Loucy (cell line): ENCODE results near the gene FOXP1.

Experiments
- H2AFZ ChIP-seq: fragments of 200-600 bp; sonication (generic); 2 replicates; pipeline ENCODE4 v1.6.0; 2016; ENCODE audit warnings: antibody characterized with exemption, mild to moderate bottlenecking, low read length, moderate library complexity
- H3F3A ChIP-seq: fragments of 200-600 bp; 2 replicates; pipeline ENCODE4 v1.6.0; 2016; ENCODE audit warnings: antibody characterized with exemption, low read depth, mild to moderate bottlenecking
- H3K27me3 ChIP-seq: fragments of 200-600 bp; sonication (generic); 2 replicates; pipeline ENCODE4 v1.6.1; 2014; ENCODE audit warnings: low read length, mild to moderate bottlenecking; ENCODE audit not compliant: insufficient read depth, poor library complexity, severe bottlenecking
- H3K36me3 ChIP-seq: fragments of 200-600 bp; sonication (generic); 2 replicates; pipeline ENCODE4 v1.6.1; 2016; ENCODE audit warnings: low read length; ENCODE audit not compliant: insufficient read depth
- H3K4me1 ChIP-seq: fragments of 200-600 bp; sonication (generic); 2 replicates; pipeline ENCODE4 v1.5.1; 2014; ENCODE audit warnings: low read length, mild to moderate bottlenecking; ENCODE audit not compliant: insufficient read depth, poor library complexity, severe bottlenecking
- H3K4me2 ChIP-seq: fragments of 200-600 bp; sonication (generic); 2 replicates; pipeline ENCODE4 v1.6.0; 2014; ENCODE audit warnings: antibody characterized with exemption, low read length, low read depth, mild to moderate bottlenecking; ENCODE audit not compliant: poor library complexity, severe bottlenecking
- H3K4me3 ChIP-seq: fragments of 200-600 bp; sonication (generic); 2 replicates; pipeline ENCODE4 v1.5.1; 2014; ENCODE audit warnings: low read length, mild to moderate bottlenecking, mixed read lengths; ENCODE audit not compliant: poor library complexity, severe bottlenecking
- H3K79me2 ChIP-seq: fragments of 200-600 bp; sonication (generic); 2 replicates; pipeline ENCODE4 v1.6.1; 2014; ENCODE audit warnings: low read length; ENCODE audit not compliant: insufficient read depth
- H3K9ac ChIP-seq: fragments of 200-600 bp; sonication (generic); 2 replicates; pipeline ENCODE4 v1.6.0; 2014; ENCODE audit warnings: mild to moderate bottlenecking, low read depth, low read length, moderate library complexity; ENCODE audit not compliant: poor library complexity, severe bottlenecking
- H3K9me2 ChIP-seq: fragments of 200-600 bp; sonication (generic); replicated peaks from 2 replicates; pipeline ENCODE4 v1.6.1; 2016; ENCODE audit warnings: low read depth, low read length, mixed read lengths
- H3K9me3 ChIP-seq: fragments of 200-600 bp; sonication (generic); 2 replicates; pipeline ENCODE4 v1.6.1; 2014; ENCODE audit warnings: mild to moderate bottlenecking, antibody characterized with exemption, low read length, low read depth; ENCODE audit not compliant: insufficient read depth
- H4K20me1 ChIP-seq: fragments of 200-600 bp; sonication (generic); 2 replicates; pipeline ENCODE4 v1.6.0; 2014; ENCODE audit warnings: antibody characterized with exemption, low read length, mild to moderate bottlenecking; ENCODE audit not compliant: insufficient read depth, poor library complexity, severe bottlenecking
- EZH2phosphoT487 ChIP-seq: fragments of 200-600 bp; IDR thresholded peaks from 2 replicates; pipeline ENCODE4 v1.6.1; 2018; ENCODE audit warnings: antibody characterized with exemption, mild to moderate bottlenecking, moderate library complexity, borderline replicate concordance
- TF ChIP-seq, protein P1 (sequence below): fragments of 200-600 bp; sonication (generic); conservative IDR thresholded peaks from 2 replicates; pipeline ENCODE4 v1.5.1; 2014; ENCODE audit warnings: mild to moderate bottlenecking, antibody characterized with exemption, low read length

Gene FOXP1

DNA sequence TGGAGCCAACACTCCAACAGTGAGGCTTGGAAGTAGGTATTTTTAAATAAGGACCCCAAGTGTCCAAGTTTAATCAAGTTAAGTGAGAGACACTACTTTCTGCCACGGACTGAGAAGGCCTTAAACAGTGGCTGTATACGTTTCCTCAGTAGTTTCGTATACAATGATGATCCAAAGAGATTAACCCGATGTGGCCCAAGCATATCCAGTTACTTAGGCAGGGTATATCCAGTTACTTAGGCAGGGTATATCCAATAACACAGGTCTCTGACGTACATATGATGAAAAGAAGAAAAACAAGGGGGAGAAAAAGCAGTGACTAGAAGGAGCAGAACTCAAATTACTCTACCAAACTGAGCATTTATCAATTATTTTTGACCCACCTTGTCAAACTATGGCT is 591.4 kb downstream of the FOXP1 start:
- no peak overlapping the region for H3K9ac ChIP-seq
- H4K20me1 ChIP-seq = no peaks in the 10 kb centered on the region
- H3F3A ChIP-seq = 0 out of 2 replicates have a peak, but pooled peaks cover 7% of the 10 kb centered on the region
- H3K9me2 ChIP-seq = no peaks in the 10 kb centered on the region
- TF ChIP-seq, protein P1, sequence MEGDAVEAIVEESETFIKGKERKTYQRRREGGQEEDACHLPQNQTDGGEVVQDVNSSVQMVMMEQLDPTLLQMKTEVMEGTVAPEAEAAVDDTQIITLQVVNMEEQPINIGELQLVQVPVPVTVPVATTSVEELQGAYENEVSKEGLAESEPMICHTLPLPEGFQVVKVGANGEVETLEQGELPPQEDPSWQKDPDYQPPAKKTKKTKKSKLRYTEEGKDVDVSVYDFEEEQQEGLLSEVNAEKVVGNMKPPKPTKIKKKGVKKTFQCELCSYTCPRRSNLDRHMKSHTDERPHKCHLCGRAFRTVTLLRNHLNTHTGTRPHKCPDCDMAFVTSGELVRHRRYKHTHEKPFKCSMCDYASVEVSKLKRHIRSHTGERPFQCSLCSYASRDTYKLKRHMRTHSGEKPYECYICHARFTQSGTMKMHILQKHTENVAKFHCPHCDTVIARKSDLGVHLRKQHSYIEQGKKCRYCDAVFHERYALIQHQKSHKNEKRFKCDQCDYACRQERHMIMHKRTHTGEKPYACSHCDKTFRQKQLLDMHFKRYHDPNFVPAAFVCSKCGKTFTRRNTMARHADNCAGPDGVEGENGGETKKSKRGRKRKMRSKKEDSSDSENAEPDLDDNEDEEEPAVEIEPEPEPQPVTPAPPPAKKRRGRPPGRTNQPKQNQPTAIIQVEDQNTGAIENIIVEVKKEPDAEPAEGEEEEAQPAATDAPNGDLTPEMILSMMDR = no peak
- no peak for TF ChIP-seq EZH2phosphoT487
- peaks cover 61% of the 10 kb centered on the region for H3K36me3 ChIP-seq
- H2AFZ ChIP-seq = no peak overlapping the region
- no peaks in the 10 kb centered on the region for H3K9me3 ChIP-seq
- no peak overlapping the region for H3K4me3 ChIP-seq
- H3K27me3 ChIP-seq = no peaks in the 10 kb centered on the region
- H3K79me2 ChIP-seq = peaks cover 5% of the 10 kb centered on the region; the same call in 1 of the 2 replicates
- no peak overlapping the region for H3K4me2 ChIP-seq
- H3K4me1 ChIP-seq = peaks cover 24% of the 10 kb centered on the region

- peaks cover 5% of the 10 kb centered on the region; the same call in 1 of the 2 replicates for H3K79me2 ChIP-seq
- H3K9me2 ChIP-seq = no peaks in the 10 kb centered on the region
- H3F3A ChIP-seq = 0 out of 2 replicates have a peak, but pooled peaks cover 7% of the 10 kb centered on the region
- no peak overlapping the region for H3K4me3 ChIP-seq
- peak overlapping the region; percentile 41 for H3K4me2 ChIP-seq
- TF ChIP-seq EZH2phosphoT487 = no peak
- TF ChIP-seq, protein P1 = no peak
- no peaks in the 10 kb centered on the region for H3K27me3 ChIP-seq
- H3K9me3 ChIP-seq = no peaks in the 10 kb centered on the region
- peaks cover 64% of the 10 kb centered on the region for H3K36me3 ChIP-seq
- H3K9ac ChIP-seq = no peak overlapping the region
- no peak overlapping the region for H2AFZ ChIP-seq
- no peaks in the 10 kb centered on the region for H4K20me1 ChIP-seq
- peaks cover 24% of the 10 kb centered on the region for H3K4me1 ChIP-seq
Measured at GRCh38 chr3:70990723-70991122, 592.8 kb downstream of the FOXP1 start.

GRCh38 chr3:70990185-70990584 is 593.3 kb downstream of the FOXP1 start:
- no peaks in the 10 kb centered on the region for H3K27me3 ChIP-seq
- no peaks in the 10 kb centered on the region for H3K9me2 ChIP-seq
- H3K36me3 ChIP-seq = peaks cover 59% of the 10 kb centered on the region
- 0 out of 2 replicates have a peak, but pooled peaks cover 7% of the 10 kb centered on the region for H3F3A ChIP-seq
- H3K79me2 ChIP-seq = peaks cover 5% of the 10 kb centered on the region; the same call in 1 of the 2 replicates
- no peaks in the 10 kb centered on the region for H3K9me3 ChIP-seq
- no peak overlapping the region for H2AFZ ChIP-seq
- no peak for TF ChIP-seq EZH2phosphoT487
- TF ChIP-seq, protein P1 = no peak
- H3K9ac ChIP-seq = no peak overlapping the region
- no peak overlapping the region for H3K4me3 ChIP-seq
- H4K20me1 ChIP-seq = no peaks in the 10 kb centered on the region
- peaks cover 24% of the 10 kb centered on the region for H3K4me1 ChIP-seq
- H3K4me2 ChIP-seq = peak overlapping the region; percentile 41
